ENCODE data around the gene ECHDC1.
"Not testable (repeated sequence)": the region's sequence is repeated elsewhere in the genome, so short reads cannot be mapped to it uniquely, and the experiment has no call there.

ECHDC1 gene

DNA sequence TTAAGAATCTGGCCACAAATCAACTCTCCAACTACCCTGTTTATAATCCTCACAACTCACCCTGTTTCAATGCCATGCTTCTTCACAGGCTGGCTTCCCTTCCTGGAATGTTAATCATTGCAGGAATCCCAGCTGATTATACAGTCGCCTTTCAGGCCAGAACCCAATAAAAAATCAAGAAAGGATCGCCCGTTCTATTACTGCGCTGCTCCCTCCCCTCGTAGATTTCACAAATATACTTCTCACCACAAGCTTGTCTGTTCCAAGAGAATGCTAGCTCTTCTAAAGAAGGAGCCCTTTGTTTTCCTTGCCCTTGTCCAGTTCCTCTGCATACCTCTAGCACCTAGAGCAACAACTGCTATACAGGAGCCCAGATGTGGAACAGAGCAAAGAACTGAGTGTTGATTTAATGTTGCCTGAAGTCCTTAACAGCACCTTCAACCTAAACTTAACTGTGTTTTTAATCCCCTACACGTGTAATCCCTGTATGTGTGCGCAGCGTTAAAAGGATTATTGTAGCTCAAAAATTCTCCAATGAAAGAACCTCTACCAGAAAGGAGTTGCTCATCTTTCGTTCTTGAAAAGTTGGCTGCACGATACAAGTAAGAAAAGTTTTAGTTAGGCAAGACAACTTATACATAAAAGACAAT, 988 bp downstream of the ECHDC1 start:
- DNase-seq (ENCODE audit: low read depth): no peak

DNA sequence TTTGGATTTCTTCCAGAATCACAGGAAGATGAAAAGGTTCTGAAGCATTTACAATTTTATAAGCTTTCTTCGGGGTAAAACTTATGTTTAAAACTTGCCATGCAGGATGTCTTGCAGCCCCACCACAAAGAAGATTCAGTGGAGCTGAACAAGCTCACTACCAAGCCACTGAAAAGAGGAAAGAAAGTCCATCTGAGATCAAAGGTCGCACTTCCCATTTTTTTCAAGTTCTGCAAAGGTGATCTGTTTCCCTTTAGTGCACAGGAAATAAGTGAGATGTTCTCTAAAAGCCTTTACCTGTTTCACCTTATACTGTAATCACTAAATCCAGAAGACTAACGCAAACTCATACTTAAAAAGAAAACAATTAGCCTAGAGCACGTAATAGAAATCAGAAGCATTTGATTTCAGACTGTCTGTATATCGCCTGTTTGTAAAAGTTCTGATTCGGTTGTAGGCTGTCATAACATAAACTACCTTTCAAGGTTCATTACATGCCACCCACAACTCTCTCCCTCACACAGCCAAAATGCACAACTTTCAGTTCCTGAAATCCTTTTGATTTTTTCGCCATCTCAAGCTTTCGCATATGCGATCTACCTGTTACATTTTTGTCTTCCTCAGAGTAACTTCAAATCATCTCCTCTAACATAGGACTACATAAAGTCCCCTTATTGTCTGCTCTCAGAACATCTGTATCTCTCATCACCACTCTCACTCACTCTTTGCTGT, 1.8 kb downstream of the ECHDC1 start:
- DNase-seq (ENCODE audit: low read depth): no peak

DNA sequence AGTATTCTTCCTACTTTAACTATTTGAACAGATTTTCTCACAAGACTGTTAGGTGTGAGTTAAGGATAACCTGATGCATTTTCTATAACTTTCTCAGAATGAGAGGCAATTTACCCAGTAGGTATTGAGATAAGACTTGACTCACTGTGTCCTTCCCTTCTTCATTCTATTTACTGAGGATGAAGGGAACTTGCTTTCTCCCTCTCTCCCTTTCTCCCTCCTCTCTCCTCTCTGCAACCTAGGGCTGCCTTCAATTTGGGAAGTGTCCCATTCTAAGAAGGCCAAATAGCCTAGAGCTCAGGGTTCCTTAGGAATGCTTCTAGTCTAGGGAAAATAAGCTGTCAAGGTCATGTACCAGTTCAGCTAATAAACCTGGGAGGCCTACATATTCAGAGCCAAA, 3.2 kb downstream of the ECHDC1 start:
- no peak for DNase-seq (ENCODE audit: low read depth)

GRCh38 chr6:127338936-127339335, 4.5 kb downstream of the ECHDC1 start:
- DNase-seq (ENCODE audit: low read depth): no peak

GRCh38 chr6:127332383-127332961, 10.9 kb downstream of the ECHDC1 start:
- DNase-seq (ENCODE audit: low read depth): no peak

DNA sequence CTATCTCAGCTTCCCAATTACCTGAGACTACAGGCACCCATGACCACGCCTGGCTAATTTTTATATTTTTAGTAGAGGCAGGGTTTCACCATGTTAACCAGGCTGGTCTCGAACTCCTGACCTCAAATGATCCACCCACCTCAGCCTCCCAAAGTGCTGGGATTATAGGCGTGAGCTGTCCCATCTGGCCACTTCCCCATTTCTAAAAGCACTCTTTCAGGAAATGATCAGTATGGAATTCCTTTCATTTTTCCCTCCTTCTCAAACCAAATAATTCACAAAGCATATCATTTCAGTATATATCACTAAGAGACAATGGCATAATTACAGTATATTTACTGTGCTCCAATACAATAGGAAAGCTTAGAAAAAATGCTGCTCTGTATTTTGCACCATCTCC, 12.2 kb downstream of the ECHDC1 start:
- DNase-seq (ENCODE audit: low read depth): not testable (repeated sequence)

DNA sequence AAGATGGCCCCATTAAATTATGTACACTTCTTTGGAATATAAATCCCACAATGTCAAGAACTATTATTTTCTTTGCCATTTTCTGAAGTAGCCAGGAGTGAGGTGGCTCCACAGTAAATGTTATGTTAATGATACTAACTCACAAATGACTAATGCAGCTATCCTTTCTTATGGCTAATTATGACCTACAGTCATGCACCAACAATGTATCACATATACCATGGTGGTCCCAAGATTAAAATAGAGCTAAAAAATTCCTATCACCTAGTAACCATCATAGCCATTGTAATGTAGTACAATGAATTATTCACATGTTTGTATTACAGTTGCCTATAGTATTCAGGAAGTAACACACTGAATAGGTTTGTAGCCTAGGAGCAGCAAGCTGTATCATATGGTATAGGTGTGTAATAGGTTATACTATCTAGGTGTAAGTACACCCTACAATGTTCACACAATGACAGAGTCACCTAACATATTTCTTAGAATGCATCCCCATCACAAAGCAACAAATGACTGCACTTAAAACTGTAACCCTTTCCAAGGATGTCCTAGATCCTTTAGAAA, 15.3 kb downstream of the ECHDC1 start:
- no peak for DNase-seq (ENCODE audit: low read depth)

DNA sequence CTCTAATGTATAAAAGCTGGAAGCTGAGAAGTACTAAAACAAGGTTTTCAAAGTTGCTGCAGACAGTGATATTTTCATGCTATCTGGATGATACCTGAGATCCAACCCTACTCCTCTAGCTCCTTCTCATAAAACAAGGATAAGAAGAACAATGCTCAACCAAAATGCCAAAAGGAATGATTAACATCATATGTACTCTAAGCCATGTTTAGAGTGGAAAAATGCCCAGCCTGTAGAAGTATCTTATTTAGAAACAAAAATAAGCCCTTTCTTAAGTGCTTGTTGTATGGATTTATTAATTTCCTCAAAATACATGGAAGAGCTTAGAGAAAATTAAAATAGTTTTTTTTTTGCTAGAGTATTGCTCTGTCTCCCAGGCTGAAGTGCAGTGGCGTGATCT, 23.7 kb downstream of the ECHDC1 start:
- no peak for DNase-seq (ENCODE audit: low read depth)

DNA sequence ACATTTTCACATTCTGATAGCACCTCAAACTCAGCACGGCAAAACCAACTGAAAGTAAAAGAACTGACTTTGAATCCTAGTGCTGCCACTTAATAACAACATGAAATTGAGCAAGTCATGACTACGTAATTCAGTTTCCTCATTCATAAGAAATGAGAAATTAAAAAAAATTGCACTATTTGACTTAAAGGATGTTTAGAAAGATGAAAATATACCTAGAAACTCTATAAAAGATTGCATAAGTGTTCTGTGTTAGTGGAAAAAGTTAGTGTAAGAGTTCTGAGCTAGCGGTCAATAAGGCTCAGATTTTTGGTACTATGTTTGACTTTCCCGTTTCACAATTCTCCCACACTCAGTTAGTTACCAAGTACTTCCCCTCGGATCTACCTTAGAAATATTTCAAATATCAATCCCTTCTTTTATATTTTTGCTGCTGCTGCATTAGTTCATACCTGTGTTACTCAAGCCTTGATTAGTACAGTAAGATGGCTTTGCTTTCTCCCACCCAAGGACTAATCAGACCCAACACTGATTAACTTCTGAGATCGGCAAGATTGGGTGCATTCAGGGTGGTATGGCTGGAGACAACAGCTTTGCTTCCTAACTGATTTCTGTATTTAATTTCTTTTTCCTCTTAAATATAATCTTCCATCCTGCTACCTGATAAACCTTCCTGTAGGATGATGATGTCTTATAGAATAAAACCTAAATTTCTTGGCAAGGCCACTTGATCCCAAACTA, 25.9 kb downstream of the ECHDC1 start:
- no peak for DNase-seq (ENCODE audit: low read depth)

GRCh38 chr6:127305741-127306140, 37.7 kb downstream of the ECHDC1 start:
- DNase-seq (ENCODE audit: low read depth): no peak

DNA sequence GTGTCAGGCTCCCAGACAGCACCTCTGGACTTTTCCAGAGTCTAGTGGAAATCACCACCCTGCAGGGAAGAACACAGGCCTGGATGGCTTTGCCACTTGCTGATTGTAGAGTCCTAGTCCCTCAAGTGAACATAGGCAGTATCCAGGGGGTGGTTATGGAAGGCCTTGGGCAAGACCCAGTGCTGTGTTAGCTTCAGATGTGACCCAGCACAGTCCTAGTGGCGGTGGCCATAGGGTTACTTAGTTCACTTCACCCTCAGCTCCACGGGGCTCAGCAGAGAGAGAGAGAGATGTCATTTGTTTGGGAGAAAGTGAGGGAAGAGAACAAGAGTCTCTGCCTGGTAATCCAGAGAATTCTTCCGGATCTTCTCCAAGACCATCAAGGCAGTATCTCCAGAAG, 39.5 kb downstream of the ECHDC1 start:
- DNase-seq (ENCODE audit: low read depth): no peak

- no peak for DNase-seq (ENCODE audit: low read depth)
These were observed 40.4 kb downstream of the ECHDC1 start for GRCh38 chr6:127302728-127303660.

DNA sequence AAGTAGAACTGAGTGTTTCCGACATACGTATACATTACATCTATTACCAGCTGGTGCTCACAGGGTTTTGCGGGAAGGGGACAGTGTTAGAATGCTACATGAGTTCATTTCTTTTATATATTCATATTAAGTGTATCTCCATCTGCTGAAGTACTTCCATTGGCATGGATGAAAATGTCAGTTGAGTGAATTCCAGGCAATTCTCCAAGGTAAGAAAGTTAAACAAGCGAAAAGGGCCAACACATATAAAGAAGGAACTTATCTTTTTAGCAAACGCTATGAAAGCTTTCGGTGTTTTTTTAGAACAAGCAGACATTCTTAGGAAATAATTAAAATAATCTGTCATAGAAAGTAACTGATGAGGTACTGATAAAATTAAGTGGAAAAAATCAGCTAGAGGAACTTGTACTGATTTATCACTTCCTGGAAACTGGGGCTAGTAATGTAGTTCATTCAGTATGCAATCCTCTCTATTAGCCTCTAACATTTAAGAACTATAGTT, 42.2 kb downstream of the ECHDC1 start:
- no peak for DNase-seq (ENCODE audit: low read depth)

DNA sequence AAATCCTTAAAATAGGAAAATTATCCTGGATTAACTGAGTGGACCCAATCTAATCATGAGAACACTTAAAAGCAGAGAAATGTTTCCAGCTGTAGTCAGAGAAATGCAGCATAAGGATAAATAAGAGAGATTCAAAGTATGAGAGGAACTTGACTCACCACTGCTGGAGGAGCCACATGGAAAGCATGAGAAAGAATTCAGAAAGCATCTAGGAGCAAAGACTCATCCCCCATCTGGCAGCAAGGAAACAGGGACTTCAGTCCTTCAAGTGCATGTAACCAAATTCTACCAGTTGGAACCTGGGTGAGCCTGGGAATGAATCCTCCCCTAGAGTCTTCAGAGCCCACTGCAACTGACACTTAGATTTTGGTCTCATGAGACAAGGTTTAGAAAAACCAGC, 43.0 kb downstream of the ECHDC1 start:
- DNase-seq (ENCODE audit: low read depth): no peak

DNA sequence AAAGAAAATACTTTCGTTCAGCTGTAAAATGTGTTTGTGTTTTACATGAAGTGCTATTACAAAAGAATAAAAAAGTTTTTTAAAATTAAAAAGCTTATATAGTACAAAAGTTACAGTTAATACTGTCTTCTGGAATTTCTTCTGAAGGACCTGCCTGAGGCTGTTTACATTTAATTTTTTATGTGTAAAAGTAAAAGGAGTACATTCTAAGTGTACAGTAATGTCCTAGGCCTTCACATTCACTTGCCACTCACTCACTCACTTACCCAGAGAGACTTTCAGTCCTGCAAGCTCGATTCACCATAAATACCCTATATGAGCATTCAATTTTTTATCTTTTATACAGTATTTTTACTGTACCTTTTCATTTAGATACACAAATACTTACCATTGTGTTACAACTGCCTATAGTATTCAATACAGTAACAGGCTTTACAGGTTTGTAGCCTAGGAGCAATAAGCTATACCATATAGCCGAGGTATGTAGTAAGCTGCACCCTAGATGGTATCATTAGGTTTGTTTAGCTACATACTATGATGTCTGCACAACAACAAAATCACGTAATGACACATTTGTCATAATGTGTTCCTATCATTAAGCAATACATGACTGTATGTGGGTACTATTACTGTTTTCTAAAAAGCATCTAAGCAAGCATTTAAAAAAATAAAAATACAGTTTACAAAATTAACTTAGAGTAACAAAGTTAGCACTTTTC, 43.7 kb downstream of the ECHDC1 start:
- DNase-seq (ENCODE audit: low read depth): no peak

DNA sequence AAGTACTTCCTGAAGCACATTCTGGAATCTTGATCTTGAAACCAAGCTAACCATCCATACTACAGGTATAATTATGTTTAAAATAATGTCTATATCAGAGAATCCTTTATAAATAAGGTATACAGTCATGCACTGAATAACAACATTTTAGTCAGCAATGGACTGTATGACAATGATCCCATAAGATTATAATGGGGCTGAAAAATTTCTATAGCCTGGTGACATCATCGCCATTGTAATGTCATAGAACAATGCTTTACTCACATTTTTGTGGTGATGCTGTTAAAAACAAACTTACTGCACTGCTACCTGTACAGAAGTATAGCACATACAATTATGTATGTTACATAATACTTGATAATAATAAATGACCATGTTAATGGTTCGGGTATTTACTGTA, 44.9 kb downstream of the ECHDC1 start:
- no peak for DNase-seq (ENCODE audit: low read depth)

DNA sequence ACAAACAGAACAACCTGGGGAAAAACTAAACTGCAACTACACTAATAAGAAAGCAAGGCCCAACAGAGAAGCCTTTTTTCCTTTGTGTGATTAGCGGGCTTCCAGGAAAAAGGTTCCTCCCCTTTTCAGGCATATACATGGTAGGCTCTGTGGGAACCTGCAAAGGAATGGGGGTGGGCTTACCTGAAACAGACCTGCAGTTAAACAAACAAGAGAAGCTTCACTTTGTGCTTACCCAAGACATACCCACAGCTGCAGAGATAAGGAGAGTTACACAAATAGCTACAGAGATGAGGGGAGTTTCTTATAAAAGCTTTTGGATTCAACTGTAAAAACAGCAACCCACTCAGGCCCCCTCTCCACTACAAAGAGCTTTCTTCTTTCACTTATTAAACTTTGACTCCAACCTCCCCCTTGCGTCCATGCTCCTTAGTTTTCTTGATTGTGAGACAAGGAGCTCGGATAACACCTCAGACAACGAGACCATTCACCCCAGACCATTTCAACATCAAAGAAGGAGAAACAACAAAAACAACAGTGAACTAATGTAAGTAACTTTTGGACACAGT, 45.8 kb downstream of the ECHDC1 start:
- DNase-seq (ENCODE audit: low read depth): no peak

DNA sequence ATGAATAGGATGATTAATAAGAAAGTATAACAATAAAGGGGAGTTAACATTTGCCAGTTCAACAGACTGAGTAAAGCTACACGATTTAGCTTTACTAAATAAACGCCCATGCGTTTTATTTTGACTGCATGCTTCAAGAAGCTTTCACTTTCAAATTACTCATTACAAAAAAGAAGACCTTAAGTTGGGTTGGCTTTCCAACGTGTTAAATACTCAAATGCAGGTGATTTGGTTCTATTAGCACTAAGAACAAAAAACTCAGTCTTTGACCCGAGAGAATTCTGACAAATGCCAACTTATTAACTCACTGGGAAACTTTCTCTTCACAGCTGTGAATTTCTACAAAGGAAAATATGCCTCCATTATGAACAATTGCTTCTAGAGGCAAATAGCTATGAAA, 51.9 kb downstream of the ECHDC1 start:
- DNase-seq (ENCODE audit: low read depth): no peak

DNA sequence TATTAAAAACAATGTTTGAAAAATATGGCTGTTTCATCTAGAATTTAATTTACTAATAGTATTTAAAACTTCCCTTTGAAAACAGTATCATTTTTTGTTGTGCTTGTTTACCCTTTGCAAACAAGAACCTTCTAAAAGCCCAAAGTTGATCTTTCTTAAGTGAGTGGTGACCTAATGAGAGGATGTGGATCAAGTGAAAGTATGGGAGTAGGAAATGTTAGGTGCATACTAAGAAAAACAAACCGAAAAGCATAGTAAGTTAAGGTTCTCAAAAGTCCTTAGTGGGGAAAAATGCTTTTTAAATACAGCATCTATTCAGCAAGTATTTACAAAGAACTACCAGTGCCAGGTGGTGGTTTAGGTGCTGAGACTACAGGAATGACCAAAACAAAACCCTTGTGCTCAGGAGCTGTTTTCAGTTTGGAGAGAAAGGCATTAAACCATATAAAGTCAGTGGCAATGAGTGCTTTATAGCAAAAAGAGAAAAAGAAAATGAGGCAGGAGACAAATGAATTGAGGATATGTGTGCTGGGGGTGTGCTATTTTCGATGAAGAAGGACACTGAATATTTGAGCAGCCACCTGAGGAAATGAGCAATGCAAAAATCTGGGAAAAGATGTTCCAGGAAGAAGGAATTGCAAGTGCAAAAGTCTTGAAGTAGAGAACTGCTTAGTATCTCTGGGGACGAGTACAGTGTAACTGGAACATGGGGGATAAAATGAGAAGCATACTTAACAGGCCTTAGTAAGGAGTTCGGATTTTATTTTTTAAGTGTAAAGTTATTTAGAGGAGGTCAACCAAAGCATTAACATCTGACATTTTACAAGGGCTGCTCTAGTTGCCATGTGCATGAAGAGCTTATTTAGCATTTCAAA, 52.8 kb downstream of the ECHDC1 start:
- no peak for DNase-seq (ENCODE audit: low read depth)

Measured in activated T-helper 9 cell treated with anti-CD3 and anti-CD28 coated beads, Interleukin-2, amount 50 U/mL, for 16 hours (primary cell).